CD4-positive, alpha-beta memory T cell (primary cell): Measurements from ENCODE around the gene WNT5A. TPM values are rescaled to one million over a fixed set of nuclear protein-coding genes. Genes with fewer than 3 reads are reported as not detected.

Experiments used
- CTCF ChIA-PET: fragments of 350-600 bp; sonication (Branson Sonifier 250); formaldehyde crosslinking; loops from one replicate; lab custom pipeline; 2021; ENCODE audit warnings: inconsistent platforms; ENCODE audit not compliant: partially characterized antibody; lab: Charles Lee
- POLR2A ChIA-PET: fragments of 350-600 bp; sonication (Branson Sonifier 250); formaldehyde crosslinking; loops from one replicate; lab custom pipeline; 2021; ENCODE audit not compliant: partially characterized antibody; lab: Charles Lee
- DNase-seq, 5 donors: peaks; one replicate each; pipeline versions ENCODE4 v3.0.0 to v3.0.0-alpha.2; 2020 to 2022; ENCODE audit warnings: mixed read lengths in 1 of 5
- H3K27ac ChIP-seq: one replicate; pipeline ENCODE4 v1.7.0; 2013; ENCODE audit warnings: low read depth, low read length
- H3K27me3 ChIP-seq: 2 replicates; pipeline ENCODE4 v1.7.0; 2013; ENCODE audit warnings: mild to moderate bottlenecking, low read length, moderate library complexity; ENCODE audit not compliant: insufficient read depth
- H3K36me3 ChIP-seq: 2 replicates; pipeline ENCODE4 v1.7.0; 2013; ENCODE audit warnings: mild to moderate bottlenecking, low read length, moderate library complexity; ENCODE audit not compliant: insufficient read depth
- H3K4me1 ChIP-seq: 2 replicates; pipeline ENCODE4 v1.7.0; 2013; ENCODE audit warnings: mild to moderate bottlenecking, low read length, moderate library complexity; ENCODE audit not compliant: insufficient read depth
- H3K4me3 ChIP-seq, 2 donors: one replicate each; pipeline ENCODE4 v1.7.0; 2013; ENCODE audit warnings: low read length in 2 of 2, mild to moderate bottlenecking in 1 of 2
- H3K9me3 ChIP-seq, 2 donors: one replicate each; pipeline ENCODE4 v1.7.0; 2013; ENCODE audit warnings: low read length in 2 of 2, control low read depth in 1 of 2; ENCODE audit not compliant: control insufficient read depth in 1 of 2
- H3K27ac Mint-ChIP-seq, 7 donors: one replicate each; pipeline ENCODE4 v1.8.0; 2020 to 2021; ENCODE audit warnings: mixed read lengths in 7 of 7, mild to moderate bottlenecking in 6 of 7, inconsistent platforms in 3 of 7, moderate library complexity in 3 of 7
- H3K27me3 Mint-ChIP-seq, 2 donors: one replicate each; pipeline ENCODE4 v1.8.0; 2020 to 2021; ENCODE audit warnings: mixed read lengths in 2 of 2
- H3K36me3 Mint-ChIP-seq, 2 donors: one replicate each; pipeline ENCODE4 v1.8.0; 2020 to 2021; ENCODE audit warnings: mixed read lengths in 2 of 2, inconsistent platforms in 1 of 2, mild to moderate bottlenecking in 1 of 2
- H3K4me1 Mint-ChIP-seq, 4 donors: one replicate each; pipeline ENCODE4 v1.8.0; 2020 to 2021; ENCODE audit warnings: mixed read lengths in 4 of 4, mild to moderate bottlenecking in 1 of 4
- H3K4me3 Mint-ChIP-seq, 8 donors: one replicate each; pipeline ENCODE4 v1.8.0; 2020 to 2021; ENCODE audit warnings: mixed read lengths in 8 of 8, mild to moderate bottlenecking in 7 of 8, moderate library complexity in 6 of 8, inconsistent platforms in 3 of 8
- H3K9me3 Mint-ChIP-seq, 8 donors: one replicate each; pipeline ENCODE4 v1.8.0; 2020 to 2021; ENCODE audit warnings: mixed read lengths in 8 of 8, mild to moderate bottlenecking in 5 of 8, inconsistent platforms in 3 of 8, moderate library complexity in 1 of 8
- intact Hi-C: fragments of 100-400 bp; cut with micrococcal nuclease; formaldehyde crosslinking; loops from one replicate; pipeline ENCODE4 v1.15.1; 2023
- polyA plus RNA-seq, 2 donors: library from polyadenylated mRNA; unstranded; fragments of 300-500 nt; fragmentation: Illumina TruSeq; gene quantifications; one replicate each; pipeline ENCODE4 v1.2.3, GENCODE V29; 2021
- total RNA-seq, 2 experiments: library from RNA; stranded (reverse); gene quantifications; one replicate each; pipeline ENCODE4 v1.2.3, GENCODE V29; 2021

WNT5A gene
- total and polyA plus RNA-seq, 4 experiments from 2014 or later = 0.06 TPM; not detected in 3

DNA sequence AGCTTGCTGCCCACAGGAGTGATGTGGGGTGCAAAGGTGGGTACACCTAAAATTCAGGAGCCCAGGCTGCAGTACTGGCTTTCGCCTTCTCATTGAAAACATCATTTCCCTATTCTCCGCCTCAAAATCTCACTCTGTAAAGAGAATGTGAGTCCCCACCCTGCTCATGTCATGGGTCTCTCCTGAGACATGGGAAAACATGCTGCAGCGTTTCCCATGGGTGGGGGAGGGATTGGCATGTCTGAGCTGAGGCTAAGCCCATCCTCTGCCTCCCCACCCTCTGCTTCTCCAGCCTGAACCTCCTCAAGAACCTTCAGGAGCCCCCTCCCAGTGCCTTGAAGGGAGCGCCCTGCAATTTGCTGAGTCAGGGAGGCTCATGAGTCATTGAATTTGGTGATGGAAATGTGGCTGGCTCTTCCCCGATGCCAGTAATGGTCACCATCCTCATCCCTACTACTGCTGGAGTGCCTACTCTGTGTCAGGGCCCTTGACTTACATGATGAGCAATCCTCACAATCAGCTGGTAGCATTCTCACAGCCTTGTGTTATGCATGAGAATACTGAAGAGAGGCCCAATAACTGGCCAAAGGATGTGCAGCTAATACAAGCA is 28.8 kb downstream of the WNT5A start:
- Mint-ChIP-seq H3K36me3 (no peaks in the 10 kb centered on the region), H3K4me3 (no peak overlapping the region), H3K27ac (no peak overlapping the region), H3K9me3 (peaks cover 0 to 8% (median 4%) of the 10 kb centered on the region in 8 donors), H3K27me3 (peaks cover 0 to 3% of the 10 kb centered on the region in 2 donors), H3K4me1 (no peaks in the 10 kb centered on the region)
- intact Hi-C loops = no loop called here
- Histone ChIP-seq H3K4me3 (no peak overlapping the region), H3K9me3 (no peaks in the 10 kb centered on the region), H3K36me3 (no peaks in the 10 kb centered on the region), H3K27me3 (no peaks in the 10 kb centered on the region), H3K27ac (no peak overlapping the region), H3K4me1 (no peaks in the 10 kb centered on the region)
- ChIA-PET CTCF (no interaction called here), POLR2A (no interaction called here)
- DNase-seq = no peak

DNA sequence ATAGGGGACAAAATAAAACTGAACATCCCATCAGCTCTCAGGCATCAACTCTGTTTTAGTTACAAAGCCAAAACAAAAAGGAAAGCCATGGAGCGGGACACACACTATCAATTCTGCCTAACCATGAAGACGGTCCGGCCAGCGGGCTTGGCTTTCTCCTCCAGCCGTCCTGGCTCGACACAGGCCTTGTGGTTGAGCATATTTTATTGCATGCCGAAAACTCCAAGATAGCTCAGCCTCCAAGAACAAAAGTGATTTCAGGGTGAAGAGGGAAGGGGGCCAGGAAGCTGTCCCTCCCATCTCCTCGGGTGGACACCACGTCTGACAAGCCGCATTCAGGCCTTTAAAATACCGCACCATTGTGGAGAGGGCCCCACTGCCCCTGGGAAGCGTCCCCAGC is 31.2 kb downstream of the WNT5A start:
- H3K27ac ChIP-seq = no peak overlapping the region
- H3K27ac Mint-ChIP-seq = no peak overlapping the region
- no peaks in the 10 kb centered on the region for H3K4me1 Mint-ChIP-seq
- peaks cover 0 to 8% (median 3%) of the 10 kb centered on the region in 8 donors for H3K9me3 Mint-ChIP-seq
- intact Hi-C loops = no loop called here
- no peaks in the 10 kb centered on the region for H3K36me3 Mint-ChIP-seq
- H3K27me3 ChIP-seq = no peaks in the 10 kb centered on the region
- CTCF ChIA-PET = no interaction called here
- peaks cover 0 to 3% of the 10 kb centered on the region in 2 donors for H3K27me3 Mint-ChIP-seq
- no peaks in the 10 kb centered on the region for H3K36me3 ChIP-seq
- no peaks in the 10 kb centered on the region for H3K4me1 ChIP-seq
- DNase-seq = no peak
- H3K9me3 ChIP-seq = no peaks in the 10 kb centered on the region
- no peak overlapping the region for H3K4me3 ChIP-seq
- POLR2A ChIA-PET = no interaction called here
- no peak overlapping the region for H3K4me3 Mint-ChIP-seq

DNA sequence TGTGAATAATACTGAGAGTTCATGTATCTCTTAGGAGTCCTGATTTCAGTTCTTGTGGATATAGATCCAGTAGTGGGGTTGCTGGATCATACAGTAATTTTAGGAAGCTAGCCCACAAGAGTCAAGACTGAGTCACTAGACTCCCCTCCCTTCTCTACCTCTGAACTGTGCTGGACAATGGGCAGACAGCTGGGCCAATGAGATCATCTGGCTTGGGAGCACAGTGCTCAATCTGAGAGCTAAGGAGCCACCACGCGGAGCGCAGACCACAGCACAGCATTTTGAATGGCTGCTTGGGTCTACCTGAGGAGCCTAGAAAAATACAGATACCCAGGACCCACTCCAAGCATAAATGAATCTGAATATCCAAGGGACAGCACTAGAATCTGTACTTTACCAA is 32.5 kb downstream of the WNT5A start:
- POLR2A ChIA-PET = no interaction called here
- no peak overlapping the region for H3K4me3 ChIP-seq
- H3K9me3 ChIP-seq = no peaks in the 10 kb centered on the region

DNA sequence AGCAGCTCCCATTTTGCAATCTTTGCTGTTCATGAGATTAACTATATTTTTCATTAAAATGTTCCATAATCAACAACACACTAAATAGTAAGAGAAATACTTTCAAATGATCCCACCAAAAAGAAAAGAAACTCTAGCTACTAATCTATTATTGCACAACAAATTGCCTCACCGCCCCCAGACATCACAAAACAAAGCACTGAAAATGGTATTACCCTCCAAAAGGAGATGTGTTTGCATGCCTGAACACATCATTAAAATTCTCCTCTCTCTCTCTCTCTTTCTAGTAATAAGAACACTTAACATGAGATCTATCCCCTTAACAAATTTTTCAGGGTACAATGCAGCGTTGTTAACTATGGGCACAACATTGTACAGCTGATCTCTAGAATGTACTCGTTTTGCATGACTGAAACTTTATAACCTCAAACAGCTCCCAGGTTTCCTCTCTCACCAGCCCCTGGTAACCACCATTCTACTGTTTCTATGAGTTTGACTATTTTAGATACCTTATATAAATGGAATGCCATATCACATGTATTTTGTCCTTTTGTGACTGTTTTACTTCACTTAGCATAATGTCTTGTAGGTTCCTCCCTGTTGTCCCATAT is 33.1 kb downstream of the WNT5A start:
- intact Hi-C loops = no loop called here
- Mint-ChIP-seq H3K27me3 (no peaks in the 10 kb centered on the region), H3K4me3 (no peak overlapping the region), H3K9me3 (peaks cover 0 to 6% (median 0%) of the 10 kb centered on the region in 8 donors), H3K36me3 (no peaks in the 10 kb centered on the region), H3K27ac (no peak overlapping the region), H3K4me1 (no peaks in the 10 kb centered on the region)
- ChIA-PET CTCF (no interaction called here), POLR2A (no interaction called here)
- Histone ChIP-seq H3K27ac (no peak overlapping the region), H3K27me3 (no peaks in the 10 kb centered on the region), H3K4me1 (no peaks in the 10 kb centered on the region), H3K4me3 (no peak overlapping the region), H3K9me3 (no peaks in the 10 kb centered on the region), H3K36me3 (no peaks in the 10 kb centered on the region)
- DNase-seq = no peak

More for the DNA sequence above, 32.5 kb downstream of the WNT5A start:
- Histone ChIP-seq H3K4me1 (no peaks in the 10 kb centered on the region), H3K36me3 (no peaks in the 10 kb centered on the region), H3K27me3 (no peaks in the 10 kb centered on the region), H3K27ac (no peak overlapping the region)
- DNase-seq = no peak
- CTCF ChIA-PET = no interaction called here
- no peak overlapping the region for H3K27ac Mint-ChIP-seq
- peaks cover 0 to 6% (median 0%) of the 10 kb centered on the region in 8 donors for H3K9me3 Mint-ChIP-seq
- H3K36me3 Mint-ChIP-seq = no peaks in the 10 kb centered on the region
- intact Hi-C loops = no loop called here
- no peaks in the 10 kb centered on the region for H3K27me3 Mint-ChIP-seq
- no peaks in the 10 kb centered on the region for H3K4me1 Mint-ChIP-seq
- H3K4me3 Mint-ChIP-seq = no peak overlapping the region

DNA sequence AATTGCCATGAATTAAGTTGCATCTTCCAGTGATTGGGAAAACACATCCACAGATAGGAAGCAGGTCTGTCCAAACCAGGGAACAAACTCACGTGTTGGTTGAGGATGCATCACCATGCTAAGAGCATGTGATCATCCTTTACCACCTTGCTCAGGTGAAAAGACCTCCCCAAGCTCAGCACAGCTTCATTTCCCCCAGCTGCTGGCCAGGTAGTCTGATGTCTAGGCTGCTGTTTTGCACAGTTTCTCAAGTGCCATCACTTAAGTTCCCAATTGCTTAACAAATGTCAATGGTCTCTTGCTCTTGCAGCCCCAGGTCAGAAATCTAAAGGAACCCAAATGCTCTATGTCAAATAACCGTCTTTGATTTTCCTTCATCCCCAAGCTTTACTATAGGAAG is 34.2 kb downstream of the WNT5A start:
- H3K27ac Mint-ChIP-seq = no peak overlapping the region
- intact Hi-C loops = no loop called here
- H3K4me1 Mint-ChIP-seq = no peaks in the 10 kb centered on the region
- H3K27me3 Mint-ChIP-seq = no peaks in the 10 kb centered on the region
- no peaks in the 10 kb centered on the region for H3K36me3 ChIP-seq
- ChIA-PET CTCF (no interaction called here), POLR2A (no interaction called here)
- DNase-seq = no peak
- no peak overlapping the region for H3K4me3 Mint-ChIP-seq
- H3K9me3 Mint-ChIP-seq = peaks cover 0 to 6% (median 0%) of the 10 kb centered on the region in 8 donors
- H3K36me3 Mint-ChIP-seq = no peaks in the 10 kb centered on the region
- H3K4me3 ChIP-seq = no peak overlapping the region
- H3K27ac ChIP-seq = no peak overlapping the region
- H3K4me1 ChIP-seq = no peaks in the 10 kb centered on the region
- H3K27me3 ChIP-seq = no peaks in the 10 kb centered on the region
- no peaks in the 10 kb centered on the region for H3K9me3 ChIP-seq

DNA sequence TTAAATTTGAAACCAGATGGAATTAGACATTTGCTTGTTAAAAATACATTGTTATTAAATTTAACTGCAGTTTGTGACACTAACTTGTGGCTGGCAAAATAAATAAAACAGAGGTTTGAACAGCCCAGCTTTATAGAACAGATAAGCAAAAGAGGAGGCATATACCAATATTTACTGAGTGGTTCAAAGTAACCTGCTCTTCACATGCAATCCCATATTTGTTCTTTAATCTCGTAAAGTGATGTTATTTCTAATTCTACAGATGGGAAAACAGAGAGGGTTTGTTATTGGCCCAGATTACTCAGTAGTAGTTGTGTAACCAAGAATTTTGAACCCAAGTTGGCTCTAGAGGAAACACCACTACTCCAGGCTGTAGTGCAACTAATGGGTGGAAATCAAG is 37.6 kb downstream of the WNT5A start:
- Histone ChIP-seq H3K4me3 (no peak overlapping the region), H3K4me1 (no peaks in the 10 kb centered on the region), H3K27me3 (no peaks in the 10 kb centered on the region), H3K27ac (no peak overlapping the region), H3K9me3 (no peaks in the 10 kb centered on the region), H3K36me3 (no peaks in the 10 kb centered on the region)
- DNase-seq = no peak
- ChIA-PET CTCF (no interaction called here), POLR2A (no interaction called here)
- Mint-ChIP-seq H3K27ac (no peak overlapping the region), H3K4me1 (no peaks in the 10 kb centered on the region), H3K27me3 (no peaks in the 10 kb centered on the region), H3K4me3 (no peak overlapping the region), H3K36me3 (no peaks in the 10 kb centered on the region), H3K9me3 (peaks cover 0 to 8% (median 1%) of the 10 kb centered on the region in 8 donors)
- intact Hi-C loops = no loop called here

DNA sequence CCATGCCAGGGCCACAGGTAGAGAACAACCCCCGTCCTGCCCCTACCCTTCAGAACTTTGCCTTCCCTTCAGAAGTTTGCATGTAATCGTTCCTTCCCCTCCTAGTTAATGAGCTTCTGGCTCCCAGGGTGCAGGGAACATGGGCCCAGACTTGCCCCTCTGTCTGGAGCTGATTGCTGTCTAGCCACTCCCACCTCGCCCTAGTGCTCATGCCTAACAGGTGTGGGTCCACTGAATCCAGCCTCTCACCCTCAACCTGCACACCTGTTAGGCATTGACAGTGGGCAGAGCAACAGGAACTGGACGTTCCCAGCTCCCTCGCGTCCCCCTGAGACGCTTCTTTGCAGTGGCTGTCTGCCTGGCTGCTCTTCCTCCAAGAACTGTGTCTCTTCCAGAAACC is 40.3 kb downstream of the WNT5A start:
- DNase-seq = no peak
- H3K4me1 ChIP-seq = no peaks in the 10 kb centered on the region
- H3K9me3 Mint-ChIP-seq = peaks cover 0 to 8% (median 3%) of the 10 kb centered on the region in 8 donors
- H3K4me1 Mint-ChIP-seq = no peaks in the 10 kb centered on the region
- H3K4me3 Mint-ChIP-seq = no peak overlapping the region
- no peaks in the 10 kb centered on the region for H3K27me3 ChIP-seq
- intact Hi-C loops = no loop called here
- H3K27ac Mint-ChIP-seq = no peak overlapping the region
- no peaks in the 10 kb centered on the region for H3K36me3 ChIP-seq
- no peaks in the 10 kb centered on the region for H3K36me3 Mint-ChIP-seq
- H3K4me3 ChIP-seq = no peak overlapping the region
- CTCF ChIA-PET = no interaction called here
- no peak overlapping the region for H3K27ac ChIP-seq
- H3K9me3 ChIP-seq = no peaks in the 10 kb centered on the region
- H3K27me3 Mint-ChIP-seq = no peaks in the 10 kb centered on the region
- POLR2A ChIA-PET = no interaction called here
